Osteoblast (primary cell): Measurements from ENCODE around the gene CDKN3. TPM values are rescaled to one million over a fixed set of nuclear protein-coding genes. Genes with fewer than 3 reads are reported as not detected.

Source experiments
- DNase-seq: peaks from one replicate; pipeline ENCODE4 v3.0.0; 2011; ENCODE audit warnings: low spot score, mixed read lengths; ENCODE audit not compliant: insufficient read length; ENCODE audit errors: missing footprints
- H2AFZ ChIP-seq: 2 replicates; pipeline ENCODE4 v1.6.0; 2011; ENCODE audit warnings: mild to moderate bottlenecking, low read length
- H3K27ac ChIP-seq: 2 replicates; pipeline ENCODE4 v1.5.1; 2011; ENCODE audit warnings: mild to moderate bottlenecking, low read depth, low read length, moderate library complexity
- H3K27me3 ChIP-seq: 2 replicates; pipeline ENCODE4 v1.6.0; 2012; ENCODE audit warnings: mild to moderate bottlenecking, control low read depth, inconsistent platforms, low read length, moderate library complexity; ENCODE audit not compliant: insufficient read depth
- H3K36me3 ChIP-seq: 2 replicates; pipeline ENCODE4 v1.5.1; 2011; ENCODE audit warnings: mild to moderate bottlenecking, low read length, control low read depth, moderate library complexity; ENCODE audit not compliant: insufficient read depth
- H3K4me1 ChIP-seq: 2 replicates; pipeline ENCODE4 v1.5.1; 2011; ENCODE audit warnings: mild to moderate bottlenecking, low read length, control low read depth, moderate library complexity; ENCODE audit not compliant: insufficient read depth
- H3K4me2 ChIP-seq: 2 replicates; pipeline ENCODE4 v1.6.0; 2011; ENCODE audit warnings: mild to moderate bottlenecking, low read length; ENCODE audit not compliant: insufficient read depth
- H3K4me3 ChIP-seq: fragments of 200-600 bp; sonication (generic); 3 replicates; pipeline ENCODE4 v1.5.1; 2012; ENCODE audit warnings: mild to moderate bottlenecking, low read length, inconsistent platforms; ENCODE audit not compliant: insufficient read depth
- H3K79me2 ChIP-seq: 2 replicates; pipeline ENCODE4 v1.6.0; 2012; ENCODE audit warnings: mild to moderate bottlenecking, low read length, control low read depth, inconsistent platforms; ENCODE audit not compliant: insufficient read depth
- H3K9me3 ChIP-seq: 2 replicates; pipeline ENCODE4 v1.5.1; 2011; ENCODE audit warnings: low read depth, low read length, control low read depth
- H4K20me1 ChIP-seq: 2 replicates; pipeline ENCODE4 v1.6.0; 2012; ENCODE audit warnings: mild to moderate bottlenecking, low read length, control low read depth; ENCODE audit not compliant: insufficient read depth
- total RNA-seq: library from RNA; depleted of rRNA; stranded (reverse); fragments of >200 nt; gene quantifications from 2 replicates; pipeline ENCODE4 v1.2.3, GENCODE V29; 2012
- TF ChIP-seq, protein P1 (sequence below): IDR thresholded peaks from 2 replicates; pipeline ENCODE4 v1.5.1; 2011; ENCODE audit warnings: mild to moderate bottlenecking, low read depth, low read length, moderate library complexity; ENCODE audit errors: extremely low read depth

The CDKN3 gene
- total RNA-seq, 1 donor = 7.6 TPM

- H3K4me3 ChIP-seq = no peak overlapping the region
- no peak for DNase-seq
- no peak overlapping the region for H2AFZ ChIP-seq
- peaks cover 4% of the 10 kb centered on the region for H3K36me3 ChIP-seq
- TF ChIP-seq, protein P1, sequence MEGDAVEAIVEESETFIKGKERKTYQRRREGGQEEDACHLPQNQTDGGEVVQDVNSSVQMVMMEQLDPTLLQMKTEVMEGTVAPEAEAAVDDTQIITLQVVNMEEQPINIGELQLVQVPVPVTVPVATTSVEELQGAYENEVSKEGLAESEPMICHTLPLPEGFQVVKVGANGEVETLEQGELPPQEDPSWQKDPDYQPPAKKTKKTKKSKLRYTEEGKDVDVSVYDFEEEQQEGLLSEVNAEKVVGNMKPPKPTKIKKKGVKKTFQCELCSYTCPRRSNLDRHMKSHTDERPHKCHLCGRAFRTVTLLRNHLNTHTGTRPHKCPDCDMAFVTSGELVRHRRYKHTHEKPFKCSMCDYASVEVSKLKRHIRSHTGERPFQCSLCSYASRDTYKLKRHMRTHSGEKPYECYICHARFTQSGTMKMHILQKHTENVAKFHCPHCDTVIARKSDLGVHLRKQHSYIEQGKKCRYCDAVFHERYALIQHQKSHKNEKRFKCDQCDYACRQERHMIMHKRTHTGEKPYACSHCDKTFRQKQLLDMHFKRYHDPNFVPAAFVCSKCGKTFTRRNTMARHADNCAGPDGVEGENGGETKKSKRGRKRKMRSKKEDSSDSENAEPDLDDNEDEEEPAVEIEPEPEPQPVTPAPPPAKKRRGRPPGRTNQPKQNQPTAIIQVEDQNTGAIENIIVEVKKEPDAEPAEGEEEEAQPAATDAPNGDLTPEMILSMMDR = peak; percentile 72
- no peaks in the 10 kb centered on the region for H3K79me2 ChIP-seq
- H3K4me1 ChIP-seq = peaks cover 7% of the 10 kb centered on the region
- H3K27me3 ChIP-seq = no peaks in the 10 kb centered on the region
- no peak overlapping the region for H3K27ac ChIP-seq
- H3K4me2 ChIP-seq = peak overlapping the region; percentile 63
- no peaks in the 10 kb centered on the region for H3K9me3 ChIP-seq
- no peaks in the 10 kb centered on the region for H4K20me1 ChIP-seq
Measured at GRCh38 chr14:54420478-54421142, 23.8 kb downstream of the CDKN3 start.

DNA sequence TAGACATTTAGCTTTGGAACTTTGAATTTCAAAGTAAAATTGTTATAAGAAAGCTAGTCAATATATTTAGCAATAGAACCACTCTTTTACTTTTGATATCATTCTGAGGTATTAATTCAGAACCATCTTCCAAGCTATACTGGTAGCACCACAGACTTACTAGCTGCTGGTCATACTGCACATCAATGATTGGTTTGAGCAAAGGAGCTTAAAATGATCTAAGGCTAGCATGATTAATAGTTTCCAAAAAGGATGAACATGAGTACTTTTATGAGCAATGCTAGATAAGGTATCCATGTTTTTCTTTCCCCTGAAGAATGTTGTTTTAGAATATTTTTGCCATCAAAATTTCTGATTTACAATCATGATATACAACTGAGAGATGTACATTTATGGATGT is 27.2 kb downstream of the CDKN3 start:
- Histone ChIP-seq H3K4me2 (no peak overlapping the region), H3K36me3 (peaks cover 34% of the 10 kb centered on the region), H3K4me3 (no peak overlapping the region), H3K4me1 (peaks cover 7% of the 10 kb centered on the region), H3K27me3 (no peaks in the 10 kb centered on the region), H3K27ac (peak overlapping the region; percentile 13), H2AFZ (no peak overlapping the region), H3K79me2 (peaks cover 8% of the 10 kb centered on the region), H4K20me1 (no peaks in the 10 kb centered on the region), H3K9me3 (no peaks in the 10 kb centered on the region)
- DNase-seq = no peak
- TF ChIP-seq, protein P1 = no peak

DNA sequence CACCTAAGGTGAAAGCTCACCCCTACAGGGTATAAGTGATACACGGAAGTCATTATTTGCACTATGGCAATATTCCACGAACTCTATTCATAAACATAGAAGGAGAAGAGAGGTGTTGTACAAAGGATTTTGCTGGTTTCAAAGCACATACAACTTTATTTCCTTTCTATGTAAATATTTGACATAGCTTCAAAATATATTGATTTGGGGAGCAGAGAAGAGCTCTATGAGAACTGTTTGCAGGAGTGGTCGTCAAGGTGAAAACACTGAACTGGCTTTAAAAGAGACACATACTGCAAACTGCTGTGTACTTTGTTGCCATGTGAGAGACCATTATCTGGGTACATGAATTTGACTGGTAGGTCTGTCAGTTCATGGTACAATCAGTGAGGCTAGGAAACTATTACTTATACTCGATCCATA is 27.7 kb downstream of the CDKN3 start:
- TF ChIP-seq, protein P1 = no peak
- Histone ChIP-seq H3K27ac (peak overlapping the region; percentile 13), H3K36me3 (peaks cover 37% of the 10 kb centered on the region), H2AFZ (no peak overlapping the region), H3K4me2 (no peak overlapping the region), H3K4me3 (no peak overlapping the region), H3K79me2 (peaks cover 11% of the 10 kb centered on the region), H3K27me3 (no peaks in the 10 kb centered on the region), H3K9me3 (no peaks in the 10 kb centered on the region), H3K4me1 (peaks cover 7% of the 10 kb centered on the region), H4K20me1 (no peaks in the 10 kb centered on the region)
- no peak for DNase-seq

GRCh38 chr14:54425068-54425467 is 28.3 kb downstream of the CDKN3 start:
- Histone ChIP-seq H3K36me3 (peaks cover 43% of the 10 kb centered on the region), H3K4me2 (no peak overlapping the region), H3K4me1 (peaks cover 7% of the 10 kb centered on the region), H3K27ac (peak overlapping the region; percentile 13), H3K27me3 (no peaks in the 10 kb centered on the region), H3K9me3 (no peaks in the 10 kb centered on the region), H3K4me3 (no peak overlapping the region), H2AFZ (no peak overlapping the region), H4K20me1 (peaks cover 2% of the 10 kb centered on the region), H3K79me2 (peaks cover 16% of the 10 kb centered on the region)
- no peak for DNase-seq
- TF ChIP-seq, protein P1 = no peak
